HFFc6 (cell line): ENCODE results near the gene RAPGEF5. TPM values are rescaled to one million over a fixed set of nuclear protein-coding genes. Genes with fewer than 3 reads are reported as not detected.

ENCODE experiments used
- DNase-seq: peaks from one replicate; pipeline ENCODE4 v3.0.0-alpha.2; 2018
- H3K27ac Mint-ChIP-seq: 2 replicates; pipeline ENCODE4 v1.8.0; 2020; ENCODE audit warnings: mild to moderate bottlenecking, mixed read lengths
- H3K27me3 Mint-ChIP-seq: 2 replicates; pipeline ENCODE4 v1.8.0; 2021; ENCODE audit warnings: mild to moderate bottlenecking, moderate library complexity, mixed read lengths; ENCODE audit not compliant: insufficient read depth
- H3K36me3 Mint-ChIP-seq: 2 replicates; pipeline ENCODE4 v1.8.0; 2021; ENCODE audit warnings: low read depth, mixed read lengths
- H3K4me1 Mint-ChIP-seq: 2 replicates; pipeline ENCODE4 v1.8.0; 2020; ENCODE audit warnings: low read depth, mixed read lengths
- H3K4me3 Mint-ChIP-seq: 2 replicates; pipeline ENCODE4 v1.8.0; 2020; ENCODE audit warnings: mild to moderate bottlenecking, moderate library complexity, mixed read lengths
- H3K9me3 Mint-ChIP-seq: 2 replicates; pipeline ENCODE4 v1.8.0; 2020; ENCODE audit warnings: mild to moderate bottlenecking, mixed read lengths
- CTCF ChIP-seq: fragments of 200-600 bp; sonication (generic); IDR thresholded peaks from 2 replicates; pipeline ENCODE4 v1.5.0; 2021; ENCODE audit warnings: antibody characterized with exemption, mild to moderate bottlenecking
- total RNA-seq, 6 experiments: library from RNA; stranded (reverse); fragmentation: NEBNext Ultra II Directional; extraction: Animal tissue kit (Norgen Biotek cat#: 25700); gene quantifications; 2 replicates in 1 of 6; 3 replicates in 5 of 6; pipeline ENCODE4 v1.2.3, GENCODE V29; 2021

RAPGEF5 gene
- total RNA-seq, 6 experiments from 2014 or later = 0.33 to 2.4 (median 1.3) TPM

DNA sequence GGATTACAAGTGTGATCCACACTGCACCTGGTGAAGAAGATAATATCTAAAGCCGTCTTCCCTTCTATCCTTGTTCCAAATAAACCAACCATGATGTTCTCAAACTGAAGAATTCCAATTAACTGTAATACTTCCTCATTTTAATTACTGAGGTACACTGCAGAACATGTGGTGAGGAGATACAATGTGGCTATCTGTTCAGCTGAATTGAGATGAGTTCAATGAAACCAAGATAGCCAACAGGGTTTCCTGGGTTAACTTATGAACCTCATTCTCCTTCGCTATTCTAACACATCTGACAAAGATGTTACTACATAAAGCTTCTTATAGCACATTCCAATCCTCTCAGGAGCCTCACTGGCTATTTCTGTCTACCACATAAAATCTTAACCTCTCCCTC lies 75.5 kb downstream of the RAPGEF5 start:
- Mint-ChIP-seq H3K4me1 (no peaks in the 10 kb centered on the region), H3K4me3 (no peak overlapping the region)

GRCh38 chr7:22280031-22280430 lies 76.9 kb downstream of the RAPGEF5 start:
- Mint-ChIP-seq H3K36me3 (no peaks in the 10 kb centered on the region), H3K4me1 (no peaks in the 10 kb centered on the region), H3K4me3 (no peak overlapping the region), H3K27ac (no peak overlapping the region), H3K27me3 (peaks cover 7% of the 10 kb centered on the region), H3K9me3 (no peaks in the 10 kb centered on the region)
- no peak for DNase-seq
- TF ChIP-seq CTCF = no peak

More for the DNA sequence above, 75.5 kb downstream of the RAPGEF5 start:
- Mint-ChIP-seq H3K36me3 (no peaks in the 10 kb centered on the region), H3K27ac (no peak overlapping the region), H3K27me3 (peaks cover 7% of the 10 kb centered on the region), H3K9me3 (no peaks in the 10 kb centered on the region)
- DNase-seq = no peak
- no peak for TF ChIP-seq CTCF

GRCh38 chr7:22278660-22279059 lies 78.3 kb downstream of the RAPGEF5 start:
- H3K36me3 Mint-ChIP-seq = no peaks in the 10 kb centered on the region
- no peak overlapping the region for H3K27ac Mint-ChIP-seq

DNA sequence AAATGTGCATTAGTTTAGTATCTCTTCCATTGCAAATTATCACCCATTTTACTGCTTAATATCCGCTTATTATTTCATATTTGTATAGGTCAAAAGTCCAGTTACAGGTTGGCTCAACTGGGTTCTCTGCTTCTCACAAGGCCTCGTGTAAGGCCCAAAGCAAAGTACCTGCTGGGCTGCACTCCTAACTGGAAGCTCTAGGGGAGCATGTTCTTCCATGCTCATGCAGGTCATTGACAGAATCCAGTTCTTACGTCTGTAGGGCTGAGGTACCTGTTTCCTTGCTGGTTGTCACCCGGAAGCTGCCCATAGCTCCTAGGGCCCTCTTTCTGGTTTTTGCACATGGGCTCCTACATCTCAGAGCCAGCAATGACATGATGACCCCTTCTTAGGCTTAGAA lies 79.6 kb downstream of the RAPGEF5 start:
- Mint-ChIP-seq H3K4me1 (no peaks in the 10 kb centered on the region), H3K9me3 (no peaks in the 10 kb centered on the region), H3K36me3 (no peaks in the 10 kb centered on the region), H3K27me3 (peaks cover 7% of the 10 kb centered on the region), H3K4me3 (no peak overlapping the region), H3K27ac (no peak overlapping the region)
- no peak for TF ChIP-seq CTCF
- no peak for DNase-seq

More at GRCh38 chr7:22278660-22279059, 78.3 kb downstream of the RAPGEF5 start:
- no peak for DNase-seq
- TF ChIP-seq CTCF = no peak
- no peaks in the 10 kb centered on the region for H3K9me3 Mint-ChIP-seq
- no peaks in the 10 kb centered on the region for H3K4me1 Mint-ChIP-seq
- H3K4me3 Mint-ChIP-seq = no peak overlapping the region
- H3K27me3 Mint-ChIP-seq = peaks cover 7% of the 10 kb centered on the region

DNA sequence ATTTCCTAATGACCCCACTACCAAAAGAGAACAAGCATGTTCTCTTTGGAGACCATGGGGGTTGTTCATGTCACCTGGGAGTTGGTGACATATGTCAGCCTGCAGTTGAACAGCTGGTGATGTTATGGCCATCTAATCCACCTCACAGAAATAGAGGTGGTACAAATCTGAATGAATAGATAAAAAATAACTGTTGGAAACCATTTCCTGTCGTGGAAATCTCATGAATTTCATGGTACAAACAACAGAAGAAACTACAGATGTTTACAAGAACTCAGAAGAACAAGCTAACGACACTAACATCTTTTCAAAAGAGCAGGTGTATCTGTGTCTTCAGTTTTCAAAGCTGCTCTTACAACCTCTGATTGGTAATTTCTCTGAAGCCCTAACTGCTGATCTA lies 81.3 kb downstream of the RAPGEF5 start:
- no peak overlapping the region for H3K27ac Mint-ChIP-seq
- H3K27me3 Mint-ChIP-seq = peaks cover 3% of the 10 kb centered on the region
- no peaks in the 10 kb centered on the region for H3K36me3 Mint-ChIP-seq
- H3K4me3 Mint-ChIP-seq = no peak overlapping the region
- TF ChIP-seq CTCF = no peak
- H3K9me3 Mint-ChIP-seq = no peaks in the 10 kb centered on the region
- H3K4me1 Mint-ChIP-seq = peaks cover 2% of the 10 kb centered on the region
- no peak for DNase-seq

DNA sequence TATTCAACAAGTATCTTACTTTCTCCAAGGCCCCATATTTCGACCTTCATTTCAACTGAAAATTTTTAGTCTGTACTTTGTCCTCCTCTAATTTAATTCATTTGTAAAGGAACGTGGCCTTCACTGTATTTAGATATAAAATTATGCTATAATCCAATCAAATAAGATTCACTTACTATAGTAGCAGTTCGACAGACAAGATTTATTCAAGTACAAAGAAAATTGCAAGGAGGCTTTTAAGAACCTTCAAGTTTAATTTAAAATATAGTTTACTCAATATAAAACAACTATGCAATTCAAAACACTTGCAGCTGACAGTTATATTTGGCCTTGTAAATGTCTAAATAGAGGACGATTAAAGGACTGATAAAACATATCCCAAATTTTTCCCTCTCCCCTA lies 85.6 kb downstream of the RAPGEF5 start:
- Mint-ChIP-seq H3K9me3 (no peaks in the 10 kb centered on the region), H3K4me1 (peaks cover 31% of the 10 kb centered on the region), H3K36me3 (no peaks in the 10 kb centered on the region), H3K27me3 (no peaks in the 10 kb centered on the region), H3K27ac (no peak overlapping the region), H3K4me3 (no peak overlapping the region)
- no peak for TF ChIP-seq CTCF
- no peak for DNase-seq
